Hepatocyte (in vitro differentiated cells): ENCODE data around the gene RASGRP4. TPM values are rescaled to one million over a fixed set of nuclear protein-coding genes. Genes with fewer than 3 reads are reported as not detected.

ENCODE experiments used
- DNase-seq: peaks from one replicate; pipeline ENCODE4 v3.0.0-alpha.2; 2016; ENCODE audit warnings: low spot score
- H2AFZ ChIP-seq: fragments of 200-600 bp; sonication (generic); 2 replicates; pipeline ENCODE4 v1.6.0; 2016; ENCODE audit warnings: antibody characterized with exemption, mild to moderate bottlenecking
- H3K27ac ChIP-seq: fragments of 200-600 bp; sonication (generic); 2 replicates; pipeline ENCODE4 v1.5.1; 2016; ENCODE audit warnings: mild to moderate bottlenecking
- H3K27me3 ChIP-seq: fragments of 200-600 bp; sonication (generic); 2 replicates; pipeline ENCODE4 v1.6.1; 2016
- H3K36me3 ChIP-seq: fragments of 200-600 bp; sonication (generic); replicated peaks from 2 replicates; pipeline ENCODE4 v1.5.1; 2016; ENCODE audit warnings: low read depth; ENCODE audit not compliant: insufficient read depth
- H3K4me1 ChIP-seq: fragments of 200-600 bp; sonication (generic); 2 replicates; pipeline ENCODE4 v1.5.1; 2016; ENCODE audit warnings: mild to moderate bottlenecking, moderate library complexity; ENCODE audit not compliant: insufficient read depth
- H3K4me2 ChIP-seq: fragments of 200-600 bp; sonication (generic); 2 replicates; pipeline ENCODE4 v1.6.0; 2016
- H3K4me3 ChIP-seq: fragments of 200-600 bp; sonication (generic); 2 replicates; pipeline ENCODE4 v1.5.1; 2016; ENCODE audit warnings: mild to moderate bottlenecking
- H3K79me2 ChIP-seq: fragments of 200-600 bp; sonication (generic); 2 replicates; pipeline ENCODE4 v1.6.0; 2017; ENCODE audit warnings: mild to moderate bottlenecking
- H3K9me2 ChIP-seq: fragments of 200-600 bp; sonication (generic); replicated peaks from 2 replicates; pipeline ENCODE4 v1.6.0; 2017; ENCODE audit warnings: mild to moderate bottlenecking; ENCODE audit not compliant: insufficient read depth
- H3K9me3 ChIP-seq: fragments of 200-600 bp; sonication (generic); 2 replicates; pipeline ENCODE4 v1.5.1; 2016; ENCODE audit warnings: low read depth, mild to moderate bottlenecking
- H4K20me1 ChIP-seq: fragments of 200-600 bp; sonication (generic); 2 replicates; pipeline ENCODE4 v1.6.0; 2016; ENCODE audit warnings: mild to moderate bottlenecking; ENCODE audit not compliant: insufficient read depth, poor library complexity, severe bottlenecking
- EZH2 ChIP-seq: fragments of 200-600 bp; sonication (generic); IDR thresholded peaks from 2 replicates; pipeline ENCODE4 v1.6.1; 2016; ENCODE audit warnings: antibody characterized with exemption, mild to moderate bottlenecking, borderline replicate concordance
- EZH2phosphoT487 ChIP-seq: fragments of 200-600 bp; sonication (generic); IDR thresholded peaks from one replicate; pipeline ENCODE4 v1.6.1; 2018; ENCODE audit warnings: antibody characterized with exemption, mild to moderate bottlenecking, low read depth, moderate library complexity; ENCODE audit not compliant: unreplicated experiment, severe bottlenecking
- WGBS: methylation state at CpG from one replicate; pipeline ENCODE4 v1.1.6; 2016; ENCODE audit warnings: low lambda C conversion rate; ENCODE audit errors: missing lambda C conversion rate; 5-methylcytosine and 5-hydroxymethylcytosine counted together
- polyA plus RNA-seq: library from polyadenylated mRNA; unstranded; fragments of >200 nt; fragmentation: Nextera tagmentation; extraction: Ambion mirVana; gene quantifications from 2 replicates; pipeline ENCODE4 v1.2.1, GENCODE V29; 2016
- total RNA-seq: library from RNA; depleted of rRNA; stranded (reverse); fragments of >200 nt; gene quantifications from 2 replicates; pipeline ENCODE4 v1.2.3, GENCODE V29; 2014
- TF ChIP-seq, protein P1 (sequence below): fragments of 200-600 bp; sonication (generic); IDR thresholded peaks from 2 replicates; pipeline ENCODE4 v1.5.1; 2016; ENCODE audit warnings: antibody characterized with exemption, mild to moderate bottlenecking; ENCODE audit not compliant: poor library complexity

Gene RASGRP4
- total and polyA plus RNA-seq, 2 experiments from 2014 or later: 0.07 TPM; not detected in 1

DNA sequence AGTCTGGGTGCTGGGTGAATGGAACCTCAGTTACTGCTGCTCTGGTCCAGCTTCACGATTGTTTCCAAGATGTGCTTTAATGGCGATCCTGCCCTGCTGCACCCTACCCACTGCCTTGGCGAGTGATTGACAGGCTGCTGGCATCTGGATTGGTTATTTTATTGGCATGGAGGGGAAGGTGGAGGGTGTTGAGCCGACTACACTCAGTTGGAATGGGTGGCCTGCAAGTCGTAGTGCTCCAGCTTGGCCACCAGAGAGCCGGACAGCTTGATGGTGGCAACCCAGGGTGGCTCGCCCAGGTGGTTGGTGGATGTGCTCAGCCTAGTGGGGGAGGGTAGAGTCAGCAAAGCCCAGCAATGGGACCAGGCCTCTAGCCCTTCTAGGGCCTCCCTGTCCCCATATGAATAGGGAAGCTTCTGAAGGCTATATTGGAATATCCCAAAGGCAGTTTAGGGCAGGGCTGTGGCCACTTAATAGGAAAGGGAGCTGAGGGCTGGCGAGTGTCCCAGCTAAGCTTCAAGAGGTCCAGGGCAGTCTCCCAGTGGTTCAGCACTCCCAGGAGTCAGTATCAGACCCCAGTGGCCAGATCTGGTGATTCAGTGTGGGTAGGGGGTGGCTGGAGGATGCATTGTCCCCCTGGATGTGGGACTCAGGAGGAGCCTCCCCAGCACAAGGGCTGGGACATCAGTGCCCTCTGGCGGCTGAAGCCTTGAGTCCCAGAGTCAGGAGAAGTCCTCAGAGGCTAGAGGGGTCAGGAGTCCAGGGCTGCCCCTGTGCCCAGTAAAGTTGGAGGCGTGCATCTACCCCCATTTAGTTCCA is 41.6 kb downstream of the RASGRP4 start:
- DNase-seq: peak; percentile 45
- 88% methylated on average over 10 of the region's 10 CpGs for WGBS

DNA sequence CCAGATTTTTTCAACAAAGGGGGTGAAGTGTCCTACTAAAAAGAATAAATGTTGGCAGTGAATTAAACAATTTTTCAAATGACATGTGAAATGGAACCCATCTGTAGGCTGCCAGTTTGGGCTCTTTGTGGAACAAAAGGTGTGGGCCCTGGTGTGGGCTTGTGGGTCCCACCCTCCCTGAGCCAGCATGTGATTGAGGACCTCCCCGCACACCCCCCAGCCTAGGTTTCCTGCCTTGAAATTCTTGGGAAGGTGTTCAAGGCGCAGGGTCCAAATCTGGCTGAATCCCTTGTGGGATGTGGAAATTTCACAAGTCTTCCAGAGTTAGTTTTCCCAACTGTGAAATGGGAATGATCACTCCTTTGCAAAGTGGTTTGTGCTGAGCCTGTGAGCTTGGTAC is 42.3 kb downstream of the RASGRP4 start:
- Histone ChIP-seq H3K9me2 (no peaks in the 10 kb centered on the region), H3K4me1 (peaks cover 12% of the 10 kb centered on the region), H3K79me2 (peaks cover 6% of the 10 kb centered on the region), H2AFZ (no peak overlapping the region), H3K27ac (no peak overlapping the region), H3K27me3 (no peaks in the 10 kb centered on the region), H4K20me1 (peaks cover 5% of the 10 kb centered on the region), H3K9me3 (no peaks in the 10 kb centered on the region), H3K4me3 (no peak overlapping the region), H3K36me3 (no peaks in the 10 kb centered on the region), H3K4me2 (no peak overlapping the region)
- TF ChIP-seq, protein P1, sequence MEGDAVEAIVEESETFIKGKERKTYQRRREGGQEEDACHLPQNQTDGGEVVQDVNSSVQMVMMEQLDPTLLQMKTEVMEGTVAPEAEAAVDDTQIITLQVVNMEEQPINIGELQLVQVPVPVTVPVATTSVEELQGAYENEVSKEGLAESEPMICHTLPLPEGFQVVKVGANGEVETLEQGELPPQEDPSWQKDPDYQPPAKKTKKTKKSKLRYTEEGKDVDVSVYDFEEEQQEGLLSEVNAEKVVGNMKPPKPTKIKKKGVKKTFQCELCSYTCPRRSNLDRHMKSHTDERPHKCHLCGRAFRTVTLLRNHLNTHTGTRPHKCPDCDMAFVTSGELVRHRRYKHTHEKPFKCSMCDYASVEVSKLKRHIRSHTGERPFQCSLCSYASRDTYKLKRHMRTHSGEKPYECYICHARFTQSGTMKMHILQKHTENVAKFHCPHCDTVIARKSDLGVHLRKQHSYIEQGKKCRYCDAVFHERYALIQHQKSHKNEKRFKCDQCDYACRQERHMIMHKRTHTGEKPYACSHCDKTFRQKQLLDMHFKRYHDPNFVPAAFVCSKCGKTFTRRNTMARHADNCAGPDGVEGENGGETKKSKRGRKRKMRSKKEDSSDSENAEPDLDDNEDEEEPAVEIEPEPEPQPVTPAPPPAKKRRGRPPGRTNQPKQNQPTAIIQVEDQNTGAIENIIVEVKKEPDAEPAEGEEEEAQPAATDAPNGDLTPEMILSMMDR: no peak
- no peak for TF ChIP-seq EZH2phosphoT487
- no peak for TF ChIP-seq EZH2
- no peak for DNase-seq
- 97% methylated on average over 2 of the region's 2 CpGs for WGBS

More for the DNA sequence above, 41.6 kb downstream of the RASGRP4 start:
- H3K4me1 ChIP-seq: peaks cover 12% of the 10 kb centered on the region
- H3K79me2 ChIP-seq: peaks cover under 1% of the 10 kb centered on the region
- H3K36me3 ChIP-seq: no peaks in the 10 kb centered on the region
- H3K9me2 ChIP-seq: no peaks in the 10 kb centered on the region
- no peak overlapping the region for H3K27ac ChIP-seq
- no peaks in the 10 kb centered on the region for H3K9me3 ChIP-seq
- H3K4me2 ChIP-seq: no peak overlapping the region
- TF ChIP-seq EZH2phosphoT487: no peak
- no peak for TF ChIP-seq EZH2
- TF ChIP-seq, protein P1: peak; percentile 26
- no peaks in the 10 kb centered on the region for H3K27me3 ChIP-seq
- no peak overlapping the region for H2AFZ ChIP-seq
- H4K20me1 ChIP-seq: no peaks in the 10 kb centered on the region
- H3K4me3 ChIP-seq: no peak overlapping the region

DNA sequence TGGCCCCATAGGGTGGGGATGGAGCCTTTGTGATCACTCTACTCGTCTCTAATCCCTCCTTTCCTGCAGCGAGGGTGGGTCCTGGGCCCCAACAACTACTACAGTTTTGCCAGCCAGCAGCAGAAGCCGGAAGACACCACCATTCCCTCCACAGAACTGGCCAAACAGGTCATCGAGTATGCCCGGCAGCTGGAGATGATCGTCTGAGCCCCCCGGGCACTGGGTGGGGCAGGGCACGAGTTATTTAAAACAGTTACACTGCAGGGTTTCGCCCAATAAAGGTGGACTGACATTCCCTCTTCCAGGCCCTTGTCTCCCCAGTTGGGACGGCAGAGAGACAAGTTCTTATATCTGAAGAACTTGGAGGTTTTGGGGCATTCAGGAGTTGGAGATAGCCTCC is 42.8 kb downstream of the RASGRP4 start:
- Histone ChIP-seq H3K9me2 (no peaks in the 10 kb centered on the region), H3K36me3 (no peaks in the 10 kb centered on the region), H3K4me3 (no peak overlapping the region), H3K4me1 (peaks cover 12% of the 10 kb centered on the region), H3K4me2 (no peak overlapping the region), H4K20me1 (peaks cover 11% of the 10 kb centered on the region), H2AFZ (no peak overlapping the region), H3K79me2 (peaks cover 12% of the 10 kb centered on the region), H3K27me3 (no peaks in the 10 kb centered on the region), H3K9me3 (no peaks in the 10 kb centered on the region), H3K27ac (no peak overlapping the region)
- WGBS: 94% methylated on average over 10 of the region's 10 CpGs
- DNase-seq: no peak
- TF ChIP-seq, protein P1: no peak
- TF ChIP-seq EZH2phosphoT487 (no peak), EZH2 (no peak)
